ENCODE measurements around the gene CD109.

GRCh38 chr6:73695619-73696421, at the start of gene CD109:
- TF ChIP-seq CEBPB (IDR thresholded peaks at IDR 0.05) (no peak), TCF12 (IDR thresholded peaks at IDR 0.05; ENCODE audit: low read depth) (no peak; the same call in 1 of the 2 replicates), YY1 (IDR thresholded peaks at IDR 0.05; ENCODE audit: low read depth) (0 out of 2 replicates have a peak, but pooled peaks have one; percentile 61), EP300 (IDR thresholded peaks at IDR 0.05; ENCODE audit: borderline replicate concordance) (no peak), TEAD4 (IDR thresholded peaks at IDR 0.05) (no peak), REST (IDR thresholded peaks at IDR 0.05; ENCODE audit: low read depth) (no peak), ZBTB7A (IDR thresholded peaks at IDR 0.05; ENCODE audit: low read depth) (peak; percentile 41; the same call in 1 of the 2 replicates), MAX (IDR thresholded peaks at IDR 0.05) (no peak; the same call in 1 of the 2 replicates)

Measured in Ishikawa (cell line).